Loucy (cell line): ENCODE data around the gene CDH22.

ENCODE experiments used
- EZH2phosphoT487 ChIP-seq: fragments of 200-600 bp; IDR thresholded peaks from 2 replicates; pipeline ENCODE4 v1.6.1; 2018; ENCODE audit warnings: antibody characterized with exemption, mild to moderate bottlenecking, moderate library complexity, borderline replicate concordance
- TF ChIP-seq, protein P1 (sequence below): fragments of 200-600 bp; sonication (generic); conservative IDR thresholded peaks from 2 replicates; pipeline ENCODE4 v1.5.1; 2014; ENCODE audit warnings: mild to moderate bottlenecking, antibody characterized with exemption, low read length

DNA sequence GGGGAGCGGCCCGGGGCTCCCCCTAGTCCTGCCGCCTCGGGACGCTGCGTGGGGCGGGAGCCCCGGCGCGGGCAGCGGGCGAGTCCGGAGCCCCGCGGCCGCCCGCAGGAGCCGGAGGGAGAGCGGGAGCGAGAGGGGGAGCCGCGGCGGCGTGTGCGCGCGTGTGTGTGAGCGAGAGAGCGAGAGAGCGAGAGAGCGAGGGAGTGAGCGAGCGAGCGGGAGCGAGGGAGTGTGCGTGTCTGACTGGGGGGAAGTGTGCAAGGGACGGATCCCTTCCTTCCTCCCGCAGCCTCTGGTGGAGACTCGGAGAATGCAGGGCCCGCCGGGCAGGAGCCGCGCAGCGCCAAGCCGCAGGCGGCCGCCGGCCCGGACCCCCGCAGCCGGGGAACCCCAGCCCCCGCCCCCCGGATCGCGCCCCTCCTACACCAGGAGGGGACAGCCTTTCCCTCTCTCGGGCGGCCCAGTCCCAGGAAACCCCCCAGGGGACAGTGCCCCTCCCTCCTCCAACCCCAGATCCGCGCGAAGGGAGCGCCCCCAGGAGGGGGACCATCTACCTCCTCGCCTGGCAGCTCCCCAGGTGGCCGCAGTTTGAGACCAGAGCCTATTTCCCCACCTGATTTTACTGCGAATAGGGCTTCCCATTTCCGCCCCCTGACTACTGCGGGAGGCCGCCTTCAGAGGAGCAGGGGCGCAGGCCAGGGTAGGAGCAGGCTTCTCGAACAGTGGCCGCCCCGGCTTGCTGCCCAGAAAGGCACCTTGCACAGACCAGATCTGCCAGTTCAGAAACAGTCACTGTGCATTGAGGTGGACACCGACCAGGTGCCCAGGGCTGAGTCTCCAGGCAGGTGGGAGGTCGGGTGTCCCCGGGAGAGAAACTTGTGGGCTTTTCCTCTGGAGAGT lies at the start of gene CDH22:
- TF ChIP-seq, protein P1, sequence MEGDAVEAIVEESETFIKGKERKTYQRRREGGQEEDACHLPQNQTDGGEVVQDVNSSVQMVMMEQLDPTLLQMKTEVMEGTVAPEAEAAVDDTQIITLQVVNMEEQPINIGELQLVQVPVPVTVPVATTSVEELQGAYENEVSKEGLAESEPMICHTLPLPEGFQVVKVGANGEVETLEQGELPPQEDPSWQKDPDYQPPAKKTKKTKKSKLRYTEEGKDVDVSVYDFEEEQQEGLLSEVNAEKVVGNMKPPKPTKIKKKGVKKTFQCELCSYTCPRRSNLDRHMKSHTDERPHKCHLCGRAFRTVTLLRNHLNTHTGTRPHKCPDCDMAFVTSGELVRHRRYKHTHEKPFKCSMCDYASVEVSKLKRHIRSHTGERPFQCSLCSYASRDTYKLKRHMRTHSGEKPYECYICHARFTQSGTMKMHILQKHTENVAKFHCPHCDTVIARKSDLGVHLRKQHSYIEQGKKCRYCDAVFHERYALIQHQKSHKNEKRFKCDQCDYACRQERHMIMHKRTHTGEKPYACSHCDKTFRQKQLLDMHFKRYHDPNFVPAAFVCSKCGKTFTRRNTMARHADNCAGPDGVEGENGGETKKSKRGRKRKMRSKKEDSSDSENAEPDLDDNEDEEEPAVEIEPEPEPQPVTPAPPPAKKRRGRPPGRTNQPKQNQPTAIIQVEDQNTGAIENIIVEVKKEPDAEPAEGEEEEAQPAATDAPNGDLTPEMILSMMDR: no peak
- no peak for TF ChIP-seq EZH2phosphoT487
